HG03521 (cell line): ENCODE results near the gene HK1.
"Not testable (repeated sequence)": the region's sequence is repeated elsewhere in the genome, so short reads cannot be mapped to it uniquely, and the experiment has no call there.

Source experiments
- ATAC-seq: cut with Tn5 transposase; IDR thresholded peaks from one replicate; pipeline ENCODE4 v1.9.1; 2021; ENCODE audit warnings: mild to moderate bottlenecking, moderate library complexity; ENCODE audit not compliant: unreplicated experiment

Gene HK1

GRCh38 chr10:69253171-69253570 is 25.1 kb upstream of the HK1 start:
- ATAC-seq = no peak

DNA sequence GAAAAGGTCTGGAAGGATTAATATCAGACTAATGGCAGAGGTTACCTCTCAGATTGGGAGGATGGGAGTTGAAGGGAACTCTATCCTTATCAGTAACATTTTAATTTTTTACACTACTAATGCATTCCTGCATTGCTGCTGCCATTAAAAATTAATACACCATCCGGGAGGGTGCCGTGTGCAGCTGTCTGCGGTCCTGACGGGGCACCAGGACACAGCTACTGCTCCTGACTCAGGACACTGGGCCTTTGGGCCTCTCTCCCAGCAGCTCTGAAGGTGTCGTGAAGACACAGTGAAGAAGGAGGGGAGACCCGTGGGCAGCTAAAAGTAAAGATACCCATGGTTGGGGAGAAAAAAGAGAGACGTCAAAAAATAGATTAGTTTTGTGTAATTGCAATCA is 23.4 kb upstream of the HK1 start:
- ATAC-seq = no peak

- no peak for ATAC-seq
Observed at GRCh38 chr10:69259547-69260243, 18.6 kb upstream of the HK1 start.

DNA sequence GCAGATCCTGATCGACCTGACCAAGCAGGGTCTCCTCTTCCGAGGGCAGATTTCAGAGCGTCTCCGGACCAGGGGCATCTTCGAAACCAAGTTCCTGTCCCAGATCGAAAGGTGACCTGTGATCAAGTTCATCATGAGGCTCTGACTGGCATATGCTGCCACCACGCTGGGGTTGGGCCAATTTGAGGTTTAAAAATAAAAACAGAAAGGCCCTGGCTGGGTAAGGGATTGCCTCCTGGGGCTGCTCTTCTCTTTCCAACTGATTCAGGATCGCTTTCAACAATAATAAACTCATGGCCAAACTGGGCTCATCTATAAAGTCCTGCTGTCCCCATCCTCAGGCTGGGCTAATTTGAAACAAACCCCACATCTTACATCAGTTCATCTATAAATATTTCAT is 17.1 kb upstream of the HK1 start:
- no peak for ATAC-seq

- ATAC-seq = no peak
Observed at GRCh38 chr10:69262292-69262751, 16.0 kb upstream of the HK1 start.

GRCh38 chr10:69265521-69265920 is 12.8 kb upstream of the HK1 start:
- no peak for ATAC-seq

DNA sequence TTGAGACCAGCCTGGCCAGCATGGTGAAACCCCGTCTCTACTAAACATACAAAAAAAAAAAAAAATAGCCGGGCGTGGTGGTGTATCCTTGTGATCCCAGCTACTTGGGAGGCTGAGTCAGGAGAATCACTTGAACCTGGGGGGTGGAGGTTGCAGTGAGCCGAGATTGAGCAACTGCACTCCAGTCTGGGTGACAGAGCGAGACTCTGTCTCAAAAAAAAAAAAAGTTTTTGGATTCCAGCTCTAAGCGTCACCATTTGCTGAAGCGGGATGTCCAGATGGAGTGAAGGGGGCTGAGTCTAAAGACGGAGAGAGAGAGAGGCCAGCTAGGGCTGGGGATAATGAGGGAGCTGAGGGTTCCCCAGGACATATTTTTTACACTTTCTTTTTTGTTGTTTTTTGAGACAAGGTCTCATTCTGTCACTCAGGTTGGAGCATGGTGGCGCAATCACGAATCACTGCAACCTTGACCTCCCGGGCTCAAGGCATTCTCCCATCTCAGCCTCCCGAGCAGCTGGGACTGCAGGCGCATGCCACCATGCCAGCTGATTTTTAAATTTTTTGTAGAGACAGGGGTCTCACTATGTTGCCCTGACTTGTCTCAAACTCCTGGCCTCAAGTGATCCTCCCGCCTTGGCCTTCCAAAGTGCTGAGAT is 9.4 kb upstream of the HK1 start:
- no peak for ATAC-seq

DNA sequence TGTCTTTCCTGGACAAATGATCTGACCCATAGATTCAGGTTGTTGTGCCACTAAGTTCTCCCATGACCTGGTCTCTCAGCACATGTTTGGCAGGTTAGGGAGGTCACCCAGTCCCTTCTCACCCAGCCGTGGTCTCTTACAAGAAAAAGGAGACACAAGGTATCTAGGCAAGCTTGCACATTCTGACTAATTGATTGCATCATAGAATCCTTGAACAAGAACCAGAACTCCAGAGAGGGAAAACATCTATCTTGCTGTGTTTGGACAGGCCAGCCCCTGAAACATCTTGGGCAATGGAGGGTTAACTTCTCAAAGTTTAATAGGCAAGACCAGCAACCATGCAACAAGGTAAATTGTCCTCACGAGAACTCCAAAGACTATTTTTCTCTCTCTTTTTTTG is 8.5 kb upstream of the HK1 start:
- no peak for ATAC-seq

- ATAC-seq = no peak
Observed at GRCh38 chr10:69270990-69271389, 7.3 kb upstream of the HK1 start.

- no peak for ATAC-seq
Observed at GRCh38 chr10:69272624-69273023, 5.7 kb upstream of the HK1 start.

DNA sequence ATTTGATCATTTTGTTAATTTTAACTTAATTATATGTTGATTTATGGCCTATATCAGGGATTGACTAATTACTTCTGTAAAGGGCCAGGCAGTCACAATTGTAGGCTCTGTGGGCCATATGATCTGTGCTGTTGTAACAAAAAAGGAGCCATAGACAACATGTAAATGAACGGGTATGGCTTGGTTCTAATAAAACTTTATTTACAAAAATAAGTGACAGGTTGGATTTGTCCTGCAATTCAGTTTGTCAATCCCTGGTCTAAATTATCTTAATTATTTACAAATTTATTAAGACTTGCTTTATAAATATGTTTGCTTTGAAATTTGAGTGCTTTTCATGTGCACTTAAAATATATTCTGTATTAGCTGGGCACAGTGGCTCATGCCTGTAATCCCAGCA is 2.9 kb upstream of the HK1 start:
- no peak for ATAC-seq

DNA sequence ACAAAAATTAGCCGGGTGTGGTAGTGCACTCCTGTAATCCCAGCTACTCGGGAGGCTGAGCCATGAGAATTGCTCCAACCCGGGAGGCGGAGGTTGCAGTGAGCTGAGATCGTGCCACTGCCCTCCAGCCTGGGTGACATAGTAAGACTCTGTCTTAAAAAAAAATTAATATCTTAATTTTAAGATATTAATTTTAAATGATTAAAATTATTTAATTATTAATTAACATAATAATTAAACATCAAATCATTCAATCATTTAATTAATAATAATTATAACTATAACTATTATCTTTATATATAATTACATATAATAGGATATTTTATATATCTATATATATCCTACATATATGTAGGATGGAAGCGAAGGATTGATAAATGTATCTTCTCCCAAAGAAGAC is 1.8 kb upstream of the HK1 start:
- ATAC-seq = no peak

DNA sequence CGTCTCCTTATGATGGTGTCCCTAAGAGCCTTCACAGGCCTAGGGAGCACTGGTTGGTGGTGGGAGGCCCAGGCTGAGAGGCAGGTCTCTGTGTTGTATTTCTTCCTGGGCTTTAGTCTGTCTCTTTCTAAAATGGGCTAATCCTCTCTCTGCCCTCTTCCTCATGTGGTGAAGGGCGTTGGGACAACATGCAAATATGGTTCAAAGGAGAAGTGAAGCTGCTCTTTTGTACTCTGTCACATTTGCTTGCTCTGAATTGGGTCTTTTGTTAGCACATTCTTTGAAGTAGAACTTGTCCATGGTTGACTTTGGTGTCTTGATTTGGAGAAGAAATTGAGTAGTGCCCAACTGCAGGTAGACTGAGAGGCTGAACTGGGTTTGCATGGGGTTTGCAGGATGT is 814 bp downstream of the HK1 start:
- no peak for ATAC-seq

DNA sequence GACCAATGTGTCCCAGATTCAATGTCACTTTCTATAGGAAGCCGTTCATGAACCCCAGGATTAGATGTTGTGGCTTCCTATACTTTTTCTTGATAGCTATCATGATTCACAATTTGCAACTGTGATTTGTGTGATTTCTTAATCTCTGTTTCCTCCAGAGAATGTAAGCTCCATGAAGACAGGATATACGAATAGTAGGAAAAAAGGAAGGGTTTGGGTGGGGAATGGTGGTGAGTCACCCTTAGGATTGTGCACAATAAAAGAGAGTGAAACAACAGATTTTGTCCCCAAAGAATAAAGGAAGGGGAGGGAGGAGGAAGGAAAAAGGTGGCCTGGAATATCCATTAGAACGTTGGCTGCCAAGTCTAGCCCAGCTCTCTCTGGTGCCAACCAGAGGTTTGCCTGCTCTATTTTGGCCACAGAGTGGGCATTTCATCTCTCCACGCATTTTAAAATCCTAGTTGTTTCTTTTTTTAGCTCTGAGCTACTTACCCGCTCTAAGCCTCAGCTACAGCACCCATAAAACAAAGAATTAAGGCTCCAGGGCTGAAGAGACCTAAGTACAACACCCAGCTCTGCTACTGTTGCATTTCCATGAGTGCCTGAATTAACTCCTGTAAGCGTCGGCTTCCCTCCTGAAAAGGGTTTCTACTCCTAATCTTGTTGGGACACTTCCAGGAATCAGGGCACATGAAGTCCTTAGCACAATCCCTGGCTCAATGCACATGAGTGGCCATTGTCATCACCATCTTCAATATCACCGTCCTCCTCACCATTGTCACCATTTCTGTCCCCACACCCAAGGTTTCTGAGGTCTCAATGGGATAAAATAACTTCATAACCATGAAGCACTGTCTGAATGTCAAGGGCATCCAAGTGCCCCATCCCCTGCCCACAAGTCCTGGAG is 3.5 kb downstream of the HK1 start:
- no peak for ATAC-seq

- ATAC-seq = not testable (repeated sequence)
Observed at GRCh38 chr10:69284402-69284801, 6.1 kb downstream of the HK1 start.

DNA sequence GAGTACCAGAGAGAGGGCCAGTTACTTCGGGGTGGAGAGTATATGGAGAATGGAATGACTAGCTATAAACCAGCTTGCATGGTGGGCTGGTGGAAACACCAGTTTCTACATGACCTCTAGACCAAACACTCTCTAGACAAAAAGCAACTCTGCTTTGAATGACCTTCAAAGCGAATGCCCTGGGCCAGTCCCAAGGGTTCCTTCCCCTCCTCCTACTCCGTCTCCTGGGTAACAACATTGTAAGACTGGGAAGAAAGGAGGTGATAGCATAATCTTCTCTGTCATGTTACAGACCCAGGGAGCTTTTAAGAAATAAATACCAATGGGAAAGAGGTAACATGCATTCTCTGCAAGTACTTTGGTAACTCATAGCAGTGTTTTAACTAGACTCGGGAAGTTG is 7.4 kb downstream of the HK1 start:
- ATAC-seq = no peak

DNA sequence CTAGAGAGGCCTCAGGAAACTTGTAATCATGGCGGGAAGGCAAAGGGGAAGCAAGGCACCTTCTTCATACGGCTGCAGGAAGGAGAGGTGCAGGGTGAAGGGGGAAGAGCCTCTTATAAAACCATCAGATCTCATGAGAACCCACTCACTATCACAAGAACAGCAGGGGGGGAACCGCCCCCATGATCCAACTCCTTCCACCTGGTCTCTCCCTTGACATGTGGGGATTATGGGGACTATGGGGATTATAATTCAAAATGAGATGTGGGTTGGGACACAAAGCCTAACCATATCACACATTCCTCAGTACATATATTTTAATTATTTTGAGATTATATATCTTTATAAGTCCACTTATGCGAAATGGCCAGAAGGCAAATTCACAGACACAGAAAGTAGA is 8.9 kb downstream of the HK1 start:
- no peak for ATAC-seq

DNA sequence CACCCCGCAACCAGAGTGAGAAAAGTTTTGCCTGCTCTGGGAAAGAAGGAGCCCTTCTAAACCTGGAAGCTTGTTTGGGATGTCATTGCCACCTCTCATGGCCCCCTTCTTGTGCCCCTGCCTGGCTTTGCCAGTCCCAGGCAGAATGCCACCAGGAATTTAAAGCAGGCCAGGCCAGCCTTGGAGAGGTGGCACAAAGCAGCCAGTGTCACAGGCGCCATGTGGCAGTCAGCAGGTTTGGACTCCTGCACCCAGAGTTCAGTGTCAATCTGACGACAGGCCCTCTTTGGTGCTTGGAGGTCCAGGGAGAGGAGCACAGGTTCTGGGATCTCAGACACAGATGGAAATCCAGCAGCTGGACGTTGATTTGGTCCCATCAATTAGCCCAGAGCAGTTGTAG is 12.7 kb downstream of the HK1 start:
- ATAC-seq = no peak

GRCh38 chr10:69292459-69292858 is 14.2 kb downstream of the HK1 start:
- no peak for ATAC-seq

DNA sequence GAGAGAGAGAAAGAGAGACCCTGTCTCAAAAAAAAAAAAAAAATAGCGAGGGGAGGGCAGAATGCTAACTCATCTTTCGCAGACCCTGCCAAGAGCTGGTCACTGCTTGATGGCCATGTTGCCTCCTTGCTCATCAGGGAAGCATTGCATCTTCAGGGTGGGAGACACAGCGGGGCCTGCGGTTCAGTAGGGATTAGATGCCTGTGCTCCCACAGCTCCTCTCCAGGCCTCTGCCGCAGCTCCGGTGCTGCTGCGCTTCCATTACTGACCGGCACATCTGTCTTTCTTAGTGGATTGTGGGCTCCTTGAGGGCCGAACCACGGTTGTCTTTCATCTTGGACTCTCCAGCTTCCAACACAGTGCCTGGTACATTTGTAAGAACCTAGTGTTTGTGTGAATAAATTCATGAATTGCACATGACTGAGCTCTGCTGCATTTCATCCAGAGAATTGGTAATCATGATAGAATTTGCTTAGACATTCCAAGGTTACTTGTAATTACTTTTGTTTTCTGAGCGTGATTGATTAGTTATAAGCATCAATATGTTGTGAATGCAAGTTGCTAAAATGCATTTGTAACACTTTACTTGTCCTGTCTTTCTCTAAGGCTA is 16.8 kb downstream of the HK1 start:
- ATAC-seq = no peak

- ATAC-seq = no peak
Observed at GRCh38 chr10:69303632-69304051, 25.3 kb downstream of the HK1 start.
